Measurements from ENCODE around the gene NMNAT2. TPM values are rescaled to one million over a fixed set of nuclear protein-coding genes. Genes with fewer than 3 reads are reported as not detected.
"Not testable (repeated sequence)": the region's sequence is repeated elsewhere in the genome, so short reads cannot be mapped to it uniquely, and the experiment has no call there.

Gene NMNAT2
- total RNA-seq, 1 donor from 2014 or later, result 2.1 TPM

GRCh38 chr1:183251101-183251958, 166.8 kb downstream of the NMNAT2 start:
- ATAC-seq (ENCODE audit: poor library complexity), result no peak
- intact Hi-C loops (cut with DNase I), result no loop called here
- DNase-seq, result no peak

GRCh38 chr1:183249941-183250452, 168.2 kb downstream of the NMNAT2 start:
- DNase-seq, result no peak
- intact Hi-C loops (cut with DNase I), result no loop called here
- ATAC-seq (ENCODE audit: poor library complexity), result no peak

GRCh38 chr1:183248989-183249691, 169.0 kb downstream of the NMNAT2 start:
- intact Hi-C loops (cut with DNase I), result no loop called here
- DNase-seq (no peak), ATAC-seq (ENCODE audit: poor library complexity) (no peak)

- no peak for DNase-seq
- intact Hi-C loops (cut with DNase I), result no loop called here
- ATAC-seq (ENCODE audit: poor library complexity), result no peak
Measured at GRCh38 chr1:183247931-183248330, 170.2 kb downstream of the NMNAT2 start.

- intact Hi-C loops (cut with DNase I), result no loop called here
- no peak for ATAC-seq (ENCODE audit: poor library complexity)
- DNase-seq, result no peak
Measured at GRCh38 chr1:183247484-183247883, 170.7 kb downstream of the NMNAT2 start.

- DNase-seq, result no peak
- intact Hi-C loops (cut with DNase I), result no loop called here
- no peak for ATAC-seq (ENCODE audit: poor library complexity)
Measured at GRCh38 chr1:183247066-183247465, 171.1 kb downstream of the NMNAT2 start.

- intact Hi-C loops (cut with DNase I), result no loop called here
- no peak for DNase-seq
- no peak for ATAC-seq (ENCODE audit: poor library complexity)
Measured at GRCh38 chr1:183246436-183246835, 171.7 kb downstream of the NMNAT2 start.

- DNase-seq, result no peak
- ATAC-seq (ENCODE audit: poor library complexity), result no peak
- intact Hi-C loops (cut with DNase I), result no loop called here
Measured at GRCh38 chr1:183245357-183245756, 172.8 kb downstream of the NMNAT2 start.

GRCh38 chr1:183244466-183244865, 173.7 kb downstream of the NMNAT2 start:
- ATAC-seq (ENCODE audit: poor library complexity), result peak; percentile 58
- DNase-seq, result peak; percentile 91
- intact Hi-C loops (cut with DNase I), result no loop called here

GRCh38 chr1:183243161-183244050, 174.8 kb downstream of the NMNAT2 start:
- peak; percentile 82 for DNase-seq
- intact Hi-C loops (cut with DNase I), result no loop called here
- ATAC-seq (ENCODE audit: poor library complexity), result peak; percentile 65

GRCh38 chr1:183242556-183242955, 175.6 kb downstream of the NMNAT2 start:
- intact Hi-C loops (cut with DNase I), result no loop called here
- DNase-seq (no peak), ATAC-seq (ENCODE audit: poor library complexity) (peak; percentile 37)

GRCh38 chr1:183241471-183241870, 176.7 kb downstream of the NMNAT2 start:
- intact Hi-C loops (cut with DNase I), result no loop called here
- DNase-seq, result no peak
- no peak for ATAC-seq (ENCODE audit: poor library complexity)

- DNase-seq; intact Hi-C loops (cut with DNase I); ATAC-seq (ENCODE audit: poor library complexity): not testable (repeated sequence)
Measured at GRCh38 chr1:183240853-183241252, 177.3 kb downstream of the NMNAT2 start.

GRCh38 chr1:183240526-183240825, 177.7 kb downstream of the NMNAT2 start:
- DNase-seq (no peak), ATAC-seq (ENCODE audit: poor library complexity) (no peak)
- intact Hi-C loops (cut with DNase I), result no loop called here

GRCh38 chr1:183239793-183240525, 178.2 kb downstream of the NMNAT2 start:
- ATAC-seq (ENCODE audit: poor library complexity) (peak; percentile 38), DNase-seq (peak; percentile 53)
- intact Hi-C loops (cut with DNase I), result no loop called here

GRCh38 chr1:183239220-183239742, 178.9 kb downstream of the NMNAT2 start:
- ATAC-seq (ENCODE audit: poor library complexity) (no peak), DNase-seq (peak; percentile 42)
- intact Hi-C loops (cut with DNase I), result no loop called here

- intact Hi-C loops (cut with DNase I), result no loop called here
Measured at GRCh38 chr1:183238071-183238470, 180.1 kb downstream of the NMNAT2 start.

GRCh38 chr1:183237046-183237445, 181.1 kb downstream of the NMNAT2 start:
- intact Hi-C loops (cut with DNase I), result no loop called here
- no peak for ATAC-seq (ENCODE audit: poor library complexity)
- DNase-seq, result no peak

More at GRCh38 chr1:183238071-183238470, 180.1 kb downstream of the NMNAT2 start:
- ATAC-seq (ENCODE audit: poor library complexity) (no peak), DNase-seq (no peak)

Measured in Right ventricle myocardium superior (tissue), 1 donor.